ENCODE results near the gene LRRC23. TPM values are rescaled to one million over a fixed set of nuclear protein-coding genes. Genes with fewer than 3 reads are reported as not detected.

The LRRC23 gene
- total RNA-seq, 2 donors from 2014 or later = 7.3 to 8.0 TPM

DNA sequence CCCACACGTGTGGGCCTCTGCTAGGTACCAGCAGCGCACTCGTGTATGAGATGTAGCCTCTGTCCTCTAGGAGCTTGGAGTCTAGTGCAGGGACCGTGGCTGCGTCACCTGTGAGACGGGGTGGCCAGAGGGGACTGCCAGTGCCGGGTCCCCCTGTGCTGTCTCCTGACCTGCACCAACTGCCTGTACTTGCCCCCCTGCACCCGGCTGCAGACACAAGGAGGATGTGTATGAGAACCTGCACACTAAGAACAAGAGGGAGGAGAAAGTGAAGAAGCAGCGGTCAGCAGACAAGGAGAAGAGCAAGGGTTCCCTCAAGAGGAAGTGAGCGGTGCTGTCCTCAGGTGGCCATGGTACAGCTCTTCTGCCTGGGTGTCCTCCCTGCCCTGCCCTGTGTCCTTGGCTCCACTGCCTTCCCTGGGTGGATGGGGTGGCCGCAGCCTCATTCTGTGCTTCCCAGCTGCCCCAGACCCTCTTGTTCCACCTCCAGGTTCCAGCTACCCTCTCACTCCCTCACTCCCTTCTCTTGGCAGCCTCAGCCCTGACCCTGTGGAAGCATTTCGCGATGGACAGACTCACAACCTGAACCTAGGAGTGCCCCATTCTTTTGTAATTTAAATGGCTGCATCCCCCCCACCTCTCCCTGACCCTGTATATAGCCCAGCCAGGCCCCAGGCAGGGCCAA is 56.1 kb downstream of the LRRC23 start:
- Histone ChIP-seq H3K4me1 (peaks cover 23% of the 10 kb centered on the region), H3K27ac (peak overlapping the region; percentile 95), H3K9ac (ENCODE audit: low read depth in 2 of 2, low read length in 2 of 2) (peak overlapping the region; percentile 58 to 98), H3K9me3 (no peaks in the 10 kb centered on the region), H3K36me3 (no peaks in the 10 kb centered on the region), H3K4me3 (no peak overlapping the region), H3K27me3 (no peaks in the 10 kb centered on the region)
- intact Hi-C loops (cut with DNase I) = no loop called here
- TF ChIP-seq, protein P1, sequence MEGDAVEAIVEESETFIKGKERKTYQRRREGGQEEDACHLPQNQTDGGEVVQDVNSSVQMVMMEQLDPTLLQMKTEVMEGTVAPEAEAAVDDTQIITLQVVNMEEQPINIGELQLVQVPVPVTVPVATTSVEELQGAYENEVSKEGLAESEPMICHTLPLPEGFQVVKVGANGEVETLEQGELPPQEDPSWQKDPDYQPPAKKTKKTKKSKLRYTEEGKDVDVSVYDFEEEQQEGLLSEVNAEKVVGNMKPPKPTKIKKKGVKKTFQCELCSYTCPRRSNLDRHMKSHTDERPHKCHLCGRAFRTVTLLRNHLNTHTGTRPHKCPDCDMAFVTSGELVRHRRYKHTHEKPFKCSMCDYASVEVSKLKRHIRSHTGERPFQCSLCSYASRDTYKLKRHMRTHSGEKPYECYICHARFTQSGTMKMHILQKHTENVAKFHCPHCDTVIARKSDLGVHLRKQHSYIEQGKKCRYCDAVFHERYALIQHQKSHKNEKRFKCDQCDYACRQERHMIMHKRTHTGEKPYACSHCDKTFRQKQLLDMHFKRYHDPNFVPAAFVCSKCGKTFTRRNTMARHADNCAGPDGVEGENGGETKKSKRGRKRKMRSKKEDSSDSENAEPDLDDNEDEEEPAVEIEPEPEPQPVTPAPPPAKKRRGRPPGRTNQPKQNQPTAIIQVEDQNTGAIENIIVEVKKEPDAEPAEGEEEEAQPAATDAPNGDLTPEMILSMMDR (IDR thresholded peaks at IDR 0.05) = no peak
- DNase-seq = peak; percentile 45

DNA sequence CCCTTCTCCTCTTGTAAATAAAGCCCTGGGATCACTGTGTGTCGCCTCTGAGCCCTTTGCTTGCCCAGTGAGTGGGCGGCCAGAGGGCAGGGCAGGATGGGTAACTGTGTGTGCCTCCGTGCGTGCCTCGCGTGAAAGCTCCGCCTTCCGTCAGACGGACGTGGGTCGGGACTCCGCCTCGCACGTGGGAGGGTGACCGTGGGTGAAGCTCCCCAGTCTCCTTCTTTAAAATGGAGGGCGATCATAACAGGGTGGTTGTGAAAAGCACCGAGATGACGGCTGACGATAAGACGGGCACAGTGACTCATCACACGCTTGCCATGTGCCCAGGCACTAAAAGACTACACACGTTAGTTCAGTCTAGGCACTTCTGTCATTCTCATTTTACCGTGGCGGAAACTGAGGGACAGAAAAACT is 56.7 kb downstream of the LRRC23 start:
- DNase-seq = peak; percentile 69
- Histone ChIP-seq H3K4me3 (no peak overlapping the region), H3K36me3 (no peaks in the 10 kb centered on the region), H3K27ac (peak overlapping the region; percentile 95), H3K9ac (ENCODE audit: low read depth in 2 of 2, low read length in 2 of 2) (peak overlapping the region; percentile 58 to 98), H3K27me3 (no peaks in the 10 kb centered on the region), H3K4me1 (peaks cover 26% of the 10 kb centered on the region), H3K9me3 (no peaks in the 10 kb centered on the region)
- TF ChIP-seq, protein P1 (IDR thresholded peaks at IDR 0.05) = no peak
- intact Hi-C loops (cut with DNase I) = no loop called here

DNA sequence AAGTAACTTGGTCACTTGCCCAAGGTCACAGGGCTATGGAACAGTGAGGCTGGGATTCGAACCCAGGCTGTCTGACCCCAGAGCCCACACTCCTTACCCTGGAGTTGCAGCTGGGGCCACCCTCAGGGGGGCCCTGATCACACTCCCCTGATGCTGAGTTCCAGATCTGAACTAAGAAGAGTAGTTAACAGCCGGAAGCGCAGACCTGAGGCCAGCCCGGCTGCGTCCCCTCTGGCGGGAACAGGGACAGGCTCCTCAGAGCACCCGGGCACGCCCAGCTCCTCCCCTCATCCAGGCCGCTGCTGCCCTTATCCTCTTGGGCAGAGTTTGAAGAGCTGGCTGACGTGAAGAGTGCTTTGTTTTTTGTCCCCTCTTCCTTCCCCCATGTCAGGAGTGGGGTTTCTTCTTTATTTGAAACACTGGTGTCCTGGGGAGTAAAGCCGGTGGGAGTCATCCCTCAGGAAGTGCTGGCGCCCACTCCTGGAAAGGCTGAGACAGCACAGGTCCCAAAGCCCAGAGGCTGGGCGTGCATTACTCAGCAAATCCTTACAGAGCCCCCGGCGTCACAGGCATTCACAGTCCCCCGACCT is 57.2 kb downstream of the LRRC23 start:
- intact Hi-C loops (cut with DNase I) = no loop called here
- peak overlapping the region; percentile 95 for H3K27ac ChIP-seq
- H3K4me3 ChIP-seq = peak overlapping the region; percentile 57
- H3K9ac ChIP-seq (ENCODE audit: low read depth in 2 of 2, low read length in 2 of 2) = peak overlapping the region; percentile 58 to 98
- DNase-seq = peak; percentile 78
- H3K4me1 ChIP-seq = peaks cover 26% of the 10 kb centered on the region
- TF ChIP-seq, protein P1 (IDR thresholded peaks at IDR 0.05) = peak; percentile 31
- H3K27me3 ChIP-seq = no peaks in the 10 kb centered on the region
- H3K36me3 ChIP-seq = no peaks in the 10 kb centered on the region
- no peaks in the 10 kb centered on the region for H3K9me3 ChIP-seq

DNA sequence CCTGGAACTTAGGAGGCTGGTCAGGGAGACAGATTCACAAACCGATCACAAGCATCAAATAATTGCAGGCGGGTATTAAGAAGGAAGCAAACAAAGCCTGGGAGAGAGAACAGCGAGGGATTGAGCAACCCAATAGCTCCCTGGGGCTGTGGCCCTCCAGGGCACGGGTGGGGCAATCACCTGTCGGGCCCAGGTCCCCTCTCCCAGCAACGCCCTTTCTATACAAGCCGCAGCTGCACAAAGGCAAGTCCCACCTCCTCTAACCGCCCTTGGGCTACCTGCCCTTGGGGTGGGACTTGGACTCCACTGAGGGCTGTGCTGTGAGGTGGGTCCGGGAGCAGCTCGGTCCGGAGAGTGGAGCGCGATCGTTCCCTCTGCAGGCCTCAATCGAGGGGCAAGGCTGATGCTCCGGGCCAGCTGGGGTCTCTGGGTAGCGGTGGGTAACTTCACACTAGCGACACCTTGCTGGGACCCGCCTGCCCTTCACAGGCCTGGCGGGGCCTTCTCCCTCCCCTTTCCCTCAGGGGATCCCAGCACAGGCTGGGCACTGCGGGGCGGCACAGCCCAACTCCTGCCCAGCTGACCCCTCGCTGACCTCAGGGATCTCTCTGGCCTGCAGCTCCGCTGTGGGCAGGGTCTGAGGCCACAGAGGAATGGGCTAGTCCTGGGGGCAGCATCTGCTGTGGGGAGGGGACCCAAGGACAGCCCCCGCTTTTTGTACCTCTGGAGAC is 57.8 kb downstream of the LRRC23 start:
- intact Hi-C loops (cut with DNase I) = no loop called here

More for the DNA sequence above, 57.8 kb downstream of the LRRC23 start:
- Histone ChIP-seq H3K9ac (ENCODE audit: low read depth in 2 of 2, low read length in 2 of 2) (peak overlapping the region; percentile 94 to 98), H3K36me3 (peaks cover 3% of the 10 kb centered on the region), H3K27ac (peak overlapping the region; percentile 95), H3K4me3 (peak overlapping the region; percentile 57), H3K9me3 (no peaks in the 10 kb centered on the region), H3K4me1 (peaks cover 26% of the 10 kb centered on the region), H3K27me3 (no peaks in the 10 kb centered on the region)
- TF ChIP-seq, protein P1 (IDR thresholded peaks at IDR 0.05) = no peak
- peak; percentile 91 for DNase-seq

Measured in colonic mucosa (tissue), 4 donors.